Upper lobe of left lung (tissue), 6 donors: ENCODE results near the gene GLRX5. TPM values are rescaled to one million over a fixed set of nuclear protein-coding genes. Genes with fewer than 3 reads are reported as not detected.
"Not testable (repeated sequence)": the region's sequence is repeated elsewhere in the genome, so short reads cannot be mapped to it uniquely, and the experiment has no call there.

Experiments
- ATAC-seq, 2 donors: fragments of 200-7000 bp; cut with Tn5 transposase; one replicate each; pipeline ENCODE4 v1.9.1; 2022; ENCODE audit warnings: mild to moderate bottlenecking in 2 of 2, moderate library complexity in 2 of 2; ENCODE audit not compliant: low FRiP score in 2 of 2
- DNase-seq, 2 donors: peaks; one replicate each; pipeline ENCODE4 v3.0.0-alpha.2; 2019 to 2020
- H3K27ac ChIP-seq, 4 donors: fragments of 200-600 bp; sonication (generic); one replicate each; pipeline ENCODE4 v1.5.1; 2016 to 2019
- H3K27me3 ChIP-seq, 4 donors: fragments of 200-600 bp; sonication (generic); one replicate each; pipeline ENCODE4 v1.5.1; 2017 to 2019
- H3K36me3 ChIP-seq, 4 donors: fragments of 200-600 bp; sonication (generic); one replicate each; pipeline ENCODE4 v1.5.1; 2016 to 2019
- H3K4me1 ChIP-seq, 4 donors: fragments of 200-600 bp; sonication (generic); one replicate each; pipeline ENCODE4 v1.5.1; 2018 to 2019
- H3K4me3 ChIP-seq, 4 donors: fragments of 200-600 bp; sonication (generic); one replicate each; pipeline ENCODE4 v1.5.1; 2017 to 2019; ENCODE audit warnings: mild to moderate bottlenecking in 2 of 4, moderate library complexity in 1 of 4
- H3K9me3 ChIP-seq, 4 donors: fragments of 200-600 bp; sonication (generic); one replicate each; pipeline ENCODE4 v1.5.1; 2018 to 2019
- CTCF ChIP-seq, 6 experiments: fragments of 450-650 bp in 4 of 6; fragments of 200-600 bp in 2 of 6; sonication (generic) in 2 of 6; IDR thresholded peaks; one replicate each; pipeline ENCODE4 v1.5.1; 2016 to 2019; ENCODE audit warnings: antibody characterized with exemption in 6 of 6
- EP300 ChIP-seq, 4 donors: sonication (generic); formaldehyde crosslinking; IDR thresholded peaks; one replicate each; pipeline ENCODE4 v1.5.1; 2017; ENCODE audit warnings: antibody characterized with exemption in 4 of 4, control low read depth in 2 of 4
- POLR2A ChIP-seq, 4 donors: fragments of 450-650 bp; IDR thresholded peaks; one replicate each; pipeline ENCODE4 v1.5.1; 2016 to 2017; ENCODE audit warnings: antibody characterized with exemption in 4 of 4, mild to moderate bottlenecking in 2 of 4
- POLR2AphosphoS5 ChIP-seq, 2 donors: sonication (generic); formaldehyde crosslinking; IDR thresholded peaks; one replicate each; pipeline ENCODE4 v1.5.1; 2017; ENCODE audit warnings: antibody characterized with exemption in 2 of 2
- WGBS, 2 donors: methylation state at CpG; one replicate each; pipeline ENCODE4 v1.1.5; 2017 to 2018; 5-methylcytosine and 5-hydroxymethylcytosine counted together
- small RNA-seq, 4 donors: library from RNA; depleted of rRNA; stranded (forward); fragments of <200 nt; gene quantifications; one replicate each; pipeline ENCODE3, GENCODE V24; 2016
- total RNA-seq, 6 donors: library from RNA; depleted of rRNA in 4 of 6; stranded (reverse); fragments of >200 nt in 4 of 6; gene quantifications; one replicate each; pipeline versions ENCODE4 v1.1.0 to v1.2.1, GENCODE V29; 2016 to 2021
- donor health status: DM: no; HTN: no; CAD: no; lungs with moderate emphysema.
- donor health status: DM: no; HTN: yes; CAD: no; lungs with severe emphysema.

GLRX5 gene
- total RNA-seq, 6 donors from 2014 or later, result 12.6 to 34.8 (median 25.0) TPM

DNA sequence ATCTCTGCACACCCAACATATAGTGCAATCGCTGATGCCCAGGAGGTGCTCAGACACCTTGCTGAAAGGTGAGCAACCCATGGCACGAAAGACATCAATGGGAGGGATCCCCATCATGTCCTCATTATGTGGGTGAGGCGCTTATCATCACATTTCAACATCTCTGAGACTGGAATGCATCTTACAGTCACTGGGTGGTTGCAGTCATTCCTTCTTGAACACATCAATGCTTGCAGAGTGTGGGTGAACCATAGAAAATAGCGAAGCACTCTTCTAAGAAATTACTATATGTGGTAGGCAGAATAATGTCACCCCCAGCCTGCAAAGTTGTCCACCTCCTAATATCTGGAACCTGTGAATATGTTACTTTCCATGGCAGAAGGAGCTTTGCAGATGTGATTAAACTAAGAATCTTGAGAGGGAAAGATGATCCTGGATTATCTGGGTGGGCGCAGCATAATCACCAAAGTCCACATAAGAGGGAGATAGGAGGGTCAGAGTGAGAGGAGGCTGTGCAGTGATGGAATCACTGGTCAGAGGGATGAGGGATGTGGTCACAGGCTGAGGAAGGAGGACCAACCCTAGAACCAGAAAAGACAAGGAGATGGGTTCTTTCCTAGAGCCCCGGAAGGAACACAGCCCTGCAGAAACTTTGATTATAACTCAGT is 51.2 kb downstream of the GLRX5 start:
- Histone ChIP-seq H3K9me3 (peaks cover 0 to 4% (median 0%) of the 10 kb centered on the region in 4 donors), H3K27me3 (no peaks in the 10 kb centered on the region), H3K36me3 (no peaks in the 10 kb centered on the region), H3K27ac (no peak overlapping the region), H3K4me3 (no peak overlapping the region), H3K4me1 (no peaks in the 10 kb centered on the region)
- 74 to 80% methylated on average over 6 of the region's 6 CpGs for WGBS, 2 donors
- ATAC-seq, result no peak
- no peak for DNase-seq
- TF ChIP-seq CTCF (IDR thresholded peaks at IDR 0.05), result no peak
- no peak for TF ChIP-seq EP300 (IDR thresholded peaks at IDR 0.05)
- TF ChIP-seq POLR2A (IDR thresholded peaks at IDR 0.05), result no peak
- no peak for TF ChIP-seq POLR2AphosphoS5 (IDR thresholded peaks at IDR 0.05)

DNA sequence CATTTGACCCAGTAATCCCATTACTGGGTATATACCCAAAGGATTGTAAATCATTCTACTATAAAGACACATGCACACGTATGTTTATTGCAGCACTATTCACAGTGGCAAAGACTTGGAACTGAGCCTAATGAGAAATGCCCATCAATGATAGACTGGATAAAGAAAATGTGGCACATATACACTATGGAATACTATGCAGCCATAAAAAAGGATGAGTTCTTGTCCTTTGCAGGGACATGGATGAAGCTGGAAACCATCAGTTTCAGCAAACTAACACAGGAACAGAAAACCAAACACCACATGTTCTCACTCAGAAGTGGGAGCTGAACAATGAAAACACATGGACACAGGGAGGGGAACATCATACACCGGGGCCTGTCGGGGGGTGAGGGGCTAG is 56.3 kb downstream of the GLRX5 start:
- DNase-seq, H3K4me3 ChIP-seq, H3K27ac ChIP-seq, H3K9me3 ChIP-seq, H3K36me3 ChIP-seq, H3K27me3 ChIP-seq, H3K4me1 ChIP-seq, ATAC-seq: not testable (repeated sequence)
- WGBS, 2 donors, result 92 to 95% methylated on average over 3 of the region's 3 CpGs

Small RNA genes lying within 50 kb of the gene (small RNA-seq; reads per million reads assigned to genes)
- 1.4 to 6.0 (median 3.4) reads per million in 4 donors for gene SCARNA13

Other genes with a start within 250 kb of the GLRX5 start
- gene CLMN, start 215.1 kb upstream of the GLRX5 start, total RNA-seq, result 10 to 100 TPM in 5 of 6 donors, 1 to 10 TPM in 1; 9.7 to 35.5 (median 18.8) TPM
- 10 to 100 TPM; 15.6 to 38.8 (median 19.0) TPM for gene SYNE3, start 18.4 kb upstream of the GLRX5 start, total RNA-seq
- not detected for gene TCL1B, start 151.4 kb downstream of the GLRX5 start, total RNA-seq
- under 1 TPM in 4 of 6 donors, not detected in 2; 0.20 to 0.69 (median 0.32) TPM for gene TCL1A, start 179.1 kb downstream of the GLRX5 start, total RNA-seq